VCaP (cell line): ENCODE results near the gene SYNE1.
"Not testable (repeated sequence)": the region's sequence is repeated elsewhere in the genome, so short reads cannot be mapped to it uniquely, and the experiment has no call there.

Experiments
- H3K27ac ChIP-seq: fragments of 450-650 bp; 2 replicates; pipeline ENCODE4 v1.5.1; 2017
- CTCF ChIP-seq: fragments of 450-650 bp; conservative IDR thresholded peaks from 2 replicates; pipeline ENCODE4 v1.5.1; 2017; ENCODE audit warnings: mild to moderate bottlenecking, moderate library complexity

The SYNE1 gene

DNA sequence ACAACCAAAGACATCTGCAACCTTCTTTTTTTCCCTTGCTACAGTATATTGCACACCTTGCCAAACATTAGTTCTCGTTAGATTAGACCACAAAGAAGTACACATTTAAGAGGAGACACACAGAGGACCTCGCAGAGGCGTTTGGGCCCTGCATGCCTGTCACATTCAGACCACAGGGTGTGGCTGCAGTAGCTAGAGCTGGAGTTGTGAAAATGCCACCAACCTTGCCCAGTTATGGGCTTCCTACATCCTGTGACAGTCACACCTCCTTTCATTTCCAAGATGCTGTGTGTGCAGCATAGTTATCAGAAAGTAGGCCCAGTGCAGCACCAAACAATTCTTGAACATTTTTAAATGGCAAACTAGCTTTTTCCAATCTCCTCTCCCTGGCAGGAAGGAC, 2.4 kb downstream of the SYNE1 start:
- TF ChIP-seq CTCF: no peak

DNA sequence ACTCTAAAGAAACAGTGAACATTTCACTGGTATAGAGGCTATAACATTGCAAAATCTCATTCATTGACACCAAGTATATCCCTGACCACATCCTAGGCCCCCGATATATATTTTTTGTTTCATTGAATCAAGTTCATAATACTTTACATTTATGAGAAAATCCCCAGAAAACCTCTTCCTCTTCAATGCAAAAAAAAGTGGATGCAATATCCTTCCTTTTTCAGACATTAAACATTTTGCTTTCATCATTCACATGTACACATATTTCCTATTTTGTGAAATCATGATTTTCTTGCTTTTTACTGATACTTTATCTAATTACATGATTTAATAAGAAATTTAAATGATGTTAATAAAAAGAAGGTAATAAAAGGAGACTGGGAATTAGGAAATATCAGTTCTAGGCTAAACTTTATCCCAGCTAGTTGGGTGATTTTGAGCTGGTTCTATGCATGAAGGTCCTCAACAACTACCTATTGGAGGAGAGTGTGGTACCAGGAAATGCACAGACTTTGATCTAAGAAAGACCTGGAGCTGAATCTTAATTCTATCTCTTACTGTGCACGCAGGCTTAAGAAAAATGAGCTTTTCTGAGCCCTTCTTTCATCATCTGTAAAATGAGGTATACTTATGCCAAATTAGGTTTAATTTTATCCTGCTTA, 4.9 kb downstream of the SYNE1 start:
- H3K27ac ChIP-seq: no peak overlapping the region
- TF ChIP-seq CTCF: no peak

More for the DNA sequence above, 2.4 kb downstream of the SYNE1 start:
- no peak overlapping the region; the same call in 1 of the 2 replicates for H3K27ac ChIP-seq

GRCh38 chr6:152631376-152631775, 5.8 kb downstream of the SYNE1 start:
- TF ChIP-seq CTCF: no peak
- no peak overlapping the region for H3K27ac ChIP-seq

DNA sequence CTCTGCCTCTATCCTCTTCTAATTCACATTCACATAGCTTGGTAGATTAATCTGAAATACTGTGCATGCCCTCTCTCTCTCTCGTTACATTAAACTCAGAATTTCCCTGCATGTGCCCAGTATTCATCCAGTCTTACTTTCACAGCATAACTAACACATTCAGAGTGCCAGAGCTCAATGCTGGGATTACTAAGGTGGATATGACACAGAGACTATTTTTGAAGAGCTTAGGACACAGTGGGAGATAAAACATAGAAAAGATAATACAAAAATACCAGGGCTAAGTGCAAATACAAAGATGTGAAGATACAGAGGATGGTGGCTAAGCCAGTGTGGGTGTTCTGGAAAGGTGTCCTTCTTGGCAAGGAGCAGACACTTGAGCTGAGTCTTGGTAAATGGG, 6.3 kb downstream of the SYNE1 start:
- no peak for TF ChIP-seq CTCF

GRCh38 chr6:152625213-152625612, 11.9 kb downstream of the SYNE1 start:
- TF ChIP-seq CTCF: no peak
- H3K27ac ChIP-seq: no peak overlapping the region

More for the DNA sequence above, 6.3 kb downstream of the SYNE1 start:
- H3K27ac ChIP-seq: no peak overlapping the region

GRCh38 chr6:152614776-152615175, 22.4 kb downstream of the SYNE1 start:
- H3K27ac ChIP-seq: not testable (repeated sequence)

DNA sequence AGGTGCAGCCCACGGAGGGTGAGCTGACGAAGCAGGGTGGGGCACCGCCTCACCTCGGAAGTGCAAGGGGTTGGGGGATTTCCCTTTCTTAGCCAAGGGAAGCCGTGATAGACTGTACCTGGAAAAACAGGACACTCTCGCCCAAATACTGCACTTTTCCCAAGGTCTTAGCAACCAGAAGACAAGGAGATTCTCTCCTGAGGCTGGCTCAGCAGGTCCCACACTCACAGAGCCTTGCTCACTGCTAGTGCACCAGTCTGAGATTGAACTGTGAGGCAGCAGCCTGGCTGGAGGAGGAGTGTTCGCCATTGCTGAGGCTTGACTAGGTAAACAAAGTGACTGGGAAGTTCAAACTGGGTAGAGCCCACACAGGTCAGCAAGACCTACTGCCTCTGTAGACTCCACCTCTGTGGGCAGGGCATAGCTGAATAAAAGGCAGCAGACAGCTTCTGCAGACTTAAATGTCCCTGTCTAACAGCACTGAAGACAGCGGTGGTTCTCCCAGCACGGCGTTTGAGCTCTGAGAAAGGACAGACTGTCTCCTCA, 28.0 kb downstream of the SYNE1 start:
- no peak overlapping the region for H3K27ac ChIP-seq
- no peak for TF ChIP-seq CTCF

DNA sequence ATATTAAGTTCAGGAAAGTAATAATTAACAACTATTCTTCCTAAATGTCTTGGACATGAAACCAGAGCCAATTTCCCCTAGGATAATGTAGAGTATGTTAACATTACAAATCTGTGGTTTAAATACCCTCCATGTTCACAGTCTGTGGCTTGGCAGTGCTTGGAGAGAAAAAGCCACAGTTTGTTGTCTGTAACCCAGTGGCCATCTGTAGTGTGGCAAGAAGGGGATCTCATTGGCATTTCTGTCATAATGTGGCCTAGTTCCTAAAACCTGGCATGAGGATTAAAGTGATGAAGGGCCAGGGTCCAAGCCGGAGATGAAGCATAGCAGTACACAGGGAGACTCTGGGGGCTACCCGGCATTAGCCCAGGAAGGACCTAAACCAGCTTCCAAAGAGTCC, 31.2 kb downstream of the SYNE1 start:
- H3K27ac ChIP-seq: peak overlapping the region; percentile 52
- TF ChIP-seq CTCF: no peak
